ENCODE measurements around the gene C13orf46.

Gene C13orf46

DNA sequence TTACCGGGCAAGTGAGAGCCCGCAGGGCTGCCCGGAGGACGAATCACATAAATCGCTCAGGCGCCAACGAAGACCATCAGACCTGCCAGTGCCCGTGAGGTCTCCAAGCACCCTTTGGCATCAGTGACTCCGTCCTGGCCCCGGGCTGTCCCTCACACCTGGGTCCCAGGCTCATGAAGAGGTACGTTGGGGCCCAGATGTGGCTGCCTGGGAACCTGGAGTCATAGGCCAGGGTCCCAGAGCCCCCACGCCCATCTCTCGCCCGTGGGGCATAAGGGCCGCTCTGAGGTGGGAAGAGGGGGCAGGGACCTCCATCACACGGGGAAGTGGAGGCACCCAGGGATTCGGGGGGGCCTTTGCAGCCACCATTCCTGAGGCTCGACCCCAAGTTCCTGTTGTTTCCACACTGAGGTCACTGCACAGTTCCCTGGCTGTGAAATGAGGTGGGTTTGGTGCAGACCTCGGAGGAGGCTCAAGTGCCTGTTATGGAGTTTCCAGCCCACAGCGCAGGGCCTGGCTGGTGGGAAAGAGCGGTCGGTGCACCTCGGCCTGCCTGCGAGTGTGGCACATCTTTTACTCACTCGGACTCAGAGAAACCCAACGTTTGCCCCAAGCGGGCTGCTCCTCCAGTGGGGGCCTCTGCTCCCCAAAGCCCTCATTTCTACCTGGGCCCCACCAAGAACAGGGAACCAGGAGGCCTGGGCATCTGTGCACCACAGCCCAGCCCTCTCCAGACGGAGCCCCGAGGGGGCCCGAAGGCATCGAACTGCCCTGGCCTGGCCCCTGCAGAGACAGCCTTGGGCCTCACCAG is 35.9 kb upstream of the C13orf46 start:
- no peak overlapping the region for H3K4me3 ChIP-seq (ENCODE audit: low read length)
- no peak for DNase-seq (ENCODE audit: low read depth)
- TF ChIP-seq, protein P1, sequence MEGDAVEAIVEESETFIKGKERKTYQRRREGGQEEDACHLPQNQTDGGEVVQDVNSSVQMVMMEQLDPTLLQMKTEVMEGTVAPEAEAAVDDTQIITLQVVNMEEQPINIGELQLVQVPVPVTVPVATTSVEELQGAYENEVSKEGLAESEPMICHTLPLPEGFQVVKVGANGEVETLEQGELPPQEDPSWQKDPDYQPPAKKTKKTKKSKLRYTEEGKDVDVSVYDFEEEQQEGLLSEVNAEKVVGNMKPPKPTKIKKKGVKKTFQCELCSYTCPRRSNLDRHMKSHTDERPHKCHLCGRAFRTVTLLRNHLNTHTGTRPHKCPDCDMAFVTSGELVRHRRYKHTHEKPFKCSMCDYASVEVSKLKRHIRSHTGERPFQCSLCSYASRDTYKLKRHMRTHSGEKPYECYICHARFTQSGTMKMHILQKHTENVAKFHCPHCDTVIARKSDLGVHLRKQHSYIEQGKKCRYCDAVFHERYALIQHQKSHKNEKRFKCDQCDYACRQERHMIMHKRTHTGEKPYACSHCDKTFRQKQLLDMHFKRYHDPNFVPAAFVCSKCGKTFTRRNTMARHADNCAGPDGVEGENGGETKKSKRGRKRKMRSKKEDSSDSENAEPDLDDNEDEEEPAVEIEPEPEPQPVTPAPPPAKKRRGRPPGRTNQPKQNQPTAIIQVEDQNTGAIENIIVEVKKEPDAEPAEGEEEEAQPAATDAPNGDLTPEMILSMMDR (IDR thresholded peaks at IDR 0.05; ENCODE audit: insufficient read depth, low read depth, low read length, missing control alignments), result no peak

- TF ChIP-seq, protein P1 (IDR thresholded peaks at IDR 0.05; ENCODE audit: insufficient read depth, low read depth, low read length, missing control alignments), result no peak
- no peak overlapping the region for H3K4me3 ChIP-seq (ENCODE audit: low read length)
- DNase-seq (ENCODE audit: low read depth), result no peak
Observed at GRCh38 chr13:114008964-114009589, 35.2 kb upstream of the C13orf46 start.

GRCh38 chr13:114007566-114007965 is 33.7 kb upstream of the C13orf46 start:
- no peak overlapping the region for H3K4me3 ChIP-seq (ENCODE audit: low read length)
- TF ChIP-seq, protein P1 (IDR thresholded peaks at IDR 0.05; ENCODE audit: insufficient read depth, low read depth, low read length, missing control alignments), result no peak
- DNase-seq (ENCODE audit: low read depth), result no peak

GRCh38 chr13:114005206-114005724 is 31.4 kb upstream of the C13orf46 start:
- TF ChIP-seq, protein P1 (IDR thresholded peaks at IDR 0.05; ENCODE audit: insufficient read depth, low read depth, low read length, missing control alignments), result no peak

GRCh38 chr13:114004420-114005205 is 30.7 kb upstream of the C13orf46 start:
- DNase-seq (ENCODE audit: low read depth), result no peak
- no peak overlapping the region for H3K4me3 ChIP-seq (ENCODE audit: low read length)
- TF ChIP-seq, protein P1 (IDR thresholded peaks at IDR 0.05; ENCODE audit: insufficient read depth, low read depth, low read length, missing control alignments), result no peak

More at GRCh38 chr13:114005206-114005724, 31.4 kb upstream of the C13orf46 start:
- DNase-seq (ENCODE audit: low read depth), result no peak
- H3K4me3 ChIP-seq (ENCODE audit: low read length), result no peak overlapping the region

- TF ChIP-seq, protein P1 (IDR thresholded peaks at IDR 0.05; ENCODE audit: insufficient read depth, low read depth, low read length, missing control alignments), result no peak
- H3K4me3 ChIP-seq (ENCODE audit: low read length), result no peak overlapping the region
- no peak for DNase-seq (ENCODE audit: low read depth)
Observed at GRCh38 chr13:114002771-114003321, 29.0 kb upstream of the C13orf46 start.

Data from epithelial cell of esophagus (primary cell).